HG02678 (cell line): ENCODE data around the gene TRAF7.

ENCODE experiments used
- ATAC-seq: cut with Tn5 transposase; IDR thresholded peaks from one replicate; pipeline ENCODE4 v1.9.1; 2021; ENCODE audit warnings: mild to moderate bottlenecking, moderate library complexity; ENCODE audit not compliant: unreplicated experiment

Gene TRAF7

GRCh38 chr16:2213817-2214718 lies 58.5 kb downstream of the TRAF7 start:
- peak; percentile 4 for ATAC-seq

GRCh38 chr16:2214719-2214968 lies 59.1 kb downstream of the TRAF7 start, which contains the start of gene PGP:
TSS of gene PGP (minus strand) at chr16:2214840. CDS start at chr16:2214777, 63 bp downstream.
- ATAC-seq, result peak; percentile 87

GRCh38 chr16:2216330-2216729 lies 60.7 kb downstream of the TRAF7 start:
- no peak for ATAC-seq

GRCh38 chr16:2223221-2223941 lies 67.8 kb downstream of the TRAF7 start, which contains the start of gene E4F1:
TSS of gene E4F1 (plus strand) at chr16:2223591. CDS start at chr16:2223614, 23 bp downstream.
- ATAC-seq, result peak; percentile 93

GRCh38 chr16:2223942-2224486 lies 68.4 kb downstream of the TRAF7 start:
- ATAC-seq, result peak; percentile 18

GRCh38 chr16:2226245-2226793 lies 70.7 kb downstream of the TRAF7 start:
- no peak for ATAC-seq

- ATAC-seq, result no peak
These were observed 71.3 kb downstream of the TRAF7 start for GRCh38 chr16:2226918-2227317.
